Body of pancreas (tissue), 4 donors: ENCODE data around the gene PDE4D. TPM values are rescaled to one million over a fixed set of nuclear protein-coding genes. Genes with fewer than 3 reads are reported as not detected.

ENCODE experiments used
- ATAC-seq: fragments of 150-250 bp; one replicate; pipeline ENCODE4 v1.9.1; 2016
- DNase-seq, 4 donors: peaks; one replicate each; pipeline ENCODE4 v3.0.0-alpha.2; 2019
- H3K27ac ChIP-seq, 4 donors: fragments of 200-600 bp; sonication (generic); 1 replicate in 3 of 4; 2 replicates in 1 of 4; pipeline versions ENCODE4 v1.5.1 to v1.6.1; 2016 to 2019; ENCODE audit warnings: mild to moderate bottlenecking in 1 of 4, mixed read lengths in 1 of 4, moderate library complexity in 1 of 4
- H3K27me3 ChIP-seq, 2 donors: fragments of 200-600 bp; sonication (generic); one replicate each; pipeline ENCODE4 v1.6.0; 2016; ENCODE audit warnings: mild to moderate bottlenecking in 1 of 2
- H3K36me3 ChIP-seq, 2 donors: fragments of 200-600 bp; sonication (generic); replicated peaks in 1 of 2; 2 replicates each; pipeline ENCODE4 v1.5.1; 2016; ENCODE audit warnings: low read depth in 2 of 2; ENCODE audit not compliant: insufficient read depth in 1 of 2
- H3K4me1 ChIP-seq: fragments of 200-600 bp; sonication (generic); one replicate; pipeline ENCODE4 v1.6.0; 2016
- H3K4me3 ChIP-seq, 2 donors: fragments of 200-600 bp; sonication (generic); 1 replicate in 1 of 2; 2 replicates in 1 of 2; pipeline ENCODE4 v1.5.1; 2016 to 2019
- H3K9me3 ChIP-seq, 3 donors: fragments of 200-600 bp; sonication (generic); 1 replicate in 2 of 3; 2 replicates in 1 of 3; pipeline ENCODE4 v1.5.1; 2016
- CTCF ChIP-seq, 7 experiments: fragments of 450-650 bp in 4 of 7; fragments of 200-600 bp in 3 of 7; sonication (generic) in 3 of 7; IDR thresholded peaks; one replicate each; pipeline ENCODE4 v1.5.1; 2016 to 2019; ENCODE audit warnings: antibody characterized with exemption in 7 of 7
- POLR2A ChIP-seq, 3 donors: fragments of 450-650 bp; IDR thresholded peaks; one replicate each; pipeline ENCODE4 v1.6.1; 2016; ENCODE audit warnings: antibody characterized with exemption in 3 of 3, mild to moderate bottlenecking in 2 of 3
- WGBS, 2 donors: methylation state at CpG; one replicate each; pipeline ENCODE4 v1.1.5; 2017; 5-methylcytosine and 5-hydroxymethylcytosine counted together
- intact Hi-C: fragments of 100-400 bp; cut with DNase I; formaldehyde crosslinking; loops from one replicate; pipeline ENCODE4 v1.15.1; 2023
- total RNA-seq, 2 donors: library from RNA; depleted of rRNA; stranded (reverse); fragments of >200 nt; gene quantifications; one replicate each; pipeline ENCODE4 v1.1.0, GENCODE V29; 2016

Gene PDE4D
- total RNA-seq, 2 donors from 2014 or later: 8.6 to 9.2 TPM

GRCh38 chr5:59538750-59539121, 354.8 kb downstream of the PDE4D start:
- H3K9me3 ChIP-seq: no peaks in the 10 kb centered on the region
- no peaks in the 10 kb centered on the region for H3K36me3 ChIP-seq
- no peak overlapping the region for H3K4me3 ChIP-seq
- H3K4me1 ChIP-seq: peaks cover 11% of the 10 kb centered on the region
- TF ChIP-seq POLR2A (IDR thresholded peaks at IDR 0.05): no peak
- no peak for TF ChIP-seq CTCF (IDR thresholded peaks at IDR 0.05)
- ATAC-seq: no peak
- DNase-seq: no peak
- intact Hi-C loops: no loop called here
- H3K27ac ChIP-seq: no peak overlapping the region
- H3K27me3 ChIP-seq: no peaks in the 10 kb centered on the region

GRCh38 chr5:59537961-59538749, 355.4 kb downstream of the PDE4D start:
- TF ChIP-seq POLR2A (IDR thresholded peaks at IDR 0.05): no peak
- TF ChIP-seq CTCF (IDR thresholded peaks at IDR 0.05): no peak
- no peak for DNase-seq

GRCh38 chr5:59536875-59537274, 356.7 kb downstream of the PDE4D start:
- DNase-seq: no peak
- no peaks in the 10 kb centered on the region for H3K9me3 ChIP-seq
- WGBS, 2 donors: 69% methylated on average over 2 of the region's 2 CpGs
- no peak for ATAC-seq
- no peaks in the 10 kb centered on the region for H3K27me3 ChIP-seq
- intact Hi-C loops: no loop called here
- no peak overlapping the region for H3K27ac ChIP-seq
- TF ChIP-seq POLR2A (IDR thresholded peaks at IDR 0.05): no peak
- TF ChIP-seq CTCF (IDR thresholded peaks at IDR 0.05): no peak
- no peaks in the 10 kb centered on the region for H3K4me1 ChIP-seq
- H3K4me3 ChIP-seq: no peak overlapping the region
- no peaks in the 10 kb centered on the region for H3K36me3 ChIP-seq

More at GRCh38 chr5:59537961-59538749, 355.4 kb downstream of the PDE4D start:
- Histone ChIP-seq H3K9me3 (no peaks in the 10 kb centered on the region), H3K36me3 (no peaks in the 10 kb centered on the region), H3K4me3 (no peak overlapping the region), H3K27me3 (no peaks in the 10 kb centered on the region), H3K4me1 (peaks cover 5% of the 10 kb centered on the region), H3K27ac (no peak overlapping the region)
- intact Hi-C loops: no loop called here
- 75 to 87% methylated on average over 6 of the region's 6 CpGs for WGBS, 2 donors
- no peak for ATAC-seq

- Histone ChIP-seq H3K36me3 (no peaks in the 10 kb centered on the region), H3K27me3 (no peaks in the 10 kb centered on the region), H3K9me3 (no peaks in the 10 kb centered on the region), H3K4me3 (no peak overlapping the region), H3K27ac (no peak overlapping the region), H3K4me1 (no peaks in the 10 kb centered on the region)
- ATAC-seq: no peak
- intact Hi-C loops: no loop called here
- TF ChIP-seq CTCF (IDR thresholded peaks at IDR 0.05) (no peak), POLR2A (IDR thresholded peaks at IDR 0.05) (no peak)
- 79 to 90% methylated on average over 2 of the region's 2 CpGs for WGBS, 2 donors
- no peak for DNase-seq
These were observed 358.0 kb downstream of the PDE4D start for GRCh38 chr5:59535561-59535960.

GRCh38 chr5:59533730-59534108, 359.8 kb downstream of the PDE4D start:
- ATAC-seq (no peak), DNase-seq (no peak)
- H3K4me3 ChIP-seq: no peak overlapping the region
- no peaks in the 10 kb centered on the region for H3K4me1 ChIP-seq
- H3K27ac ChIP-seq: no peak overlapping the region
- intact Hi-C loops: no loop called here
- no peak for TF ChIP-seq POLR2A (IDR thresholded peaks at IDR 0.05)
- TF ChIP-seq CTCF (IDR thresholded peaks at IDR 0.05): no peak
- H3K27me3 ChIP-seq: no peaks in the 10 kb centered on the region
- no peaks in the 10 kb centered on the region for H3K9me3 ChIP-seq
- H3K36me3 ChIP-seq: no peaks in the 10 kb centered on the region
